GM21786 (cell line): Measurements from ENCODE around the gene CADPS.

Experiments used
- ATAC-seq: cut with Tn5 transposase; IDR thresholded peaks from one replicate; pipeline ENCODE4 v1.9.1; 2021; ENCODE audit not compliant: unreplicated experiment

The CADPS gene

DNA sequence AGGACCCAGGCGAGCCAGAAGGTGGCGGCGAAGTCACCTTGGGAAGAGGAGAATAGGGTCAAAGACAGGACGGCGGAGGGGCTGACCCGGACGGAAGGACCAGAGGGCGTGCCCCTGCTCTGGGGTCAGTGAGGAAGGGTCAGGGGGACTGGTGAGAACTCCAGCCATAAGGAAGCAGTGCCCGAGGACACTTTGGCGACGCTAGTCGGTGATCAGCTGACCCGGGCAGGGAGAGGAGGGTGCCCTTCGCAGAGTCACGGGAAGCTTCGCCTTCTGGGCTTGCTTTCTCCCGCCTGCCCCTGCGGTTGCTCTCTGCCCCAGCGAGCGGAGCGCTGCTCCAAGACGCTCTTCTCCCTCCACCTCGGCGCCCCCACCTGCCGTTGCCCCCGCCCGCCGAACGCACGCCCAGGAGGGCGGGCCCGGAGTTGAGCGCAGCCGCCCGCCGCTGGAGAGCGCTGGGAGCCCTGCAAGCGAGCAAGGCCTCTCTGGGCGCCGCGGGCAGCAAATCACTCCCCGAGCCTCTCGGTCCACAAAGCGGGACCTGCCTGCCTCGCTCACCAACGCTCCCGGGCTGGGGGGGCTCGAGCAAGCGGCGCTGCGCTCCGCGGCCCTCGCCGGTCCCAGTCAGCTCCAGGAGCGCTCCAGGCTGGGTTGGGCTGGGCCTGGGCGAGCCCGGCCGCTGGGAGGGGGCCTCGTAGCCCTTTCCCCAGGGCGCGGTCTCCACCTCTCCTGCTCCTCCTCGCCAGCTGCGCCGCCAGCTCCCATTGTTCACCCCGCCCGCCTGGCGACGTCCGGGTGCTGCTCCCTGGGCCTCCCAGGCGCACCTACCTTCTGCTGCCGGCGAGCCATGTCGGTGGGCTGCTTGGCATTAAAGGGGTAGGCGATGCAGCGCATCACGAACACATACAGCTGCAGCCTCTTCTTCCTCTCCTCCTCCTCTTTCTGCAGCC, 1.2 kb downstream of the CADPS start:
- ATAC-seq = no peak

DNA sequence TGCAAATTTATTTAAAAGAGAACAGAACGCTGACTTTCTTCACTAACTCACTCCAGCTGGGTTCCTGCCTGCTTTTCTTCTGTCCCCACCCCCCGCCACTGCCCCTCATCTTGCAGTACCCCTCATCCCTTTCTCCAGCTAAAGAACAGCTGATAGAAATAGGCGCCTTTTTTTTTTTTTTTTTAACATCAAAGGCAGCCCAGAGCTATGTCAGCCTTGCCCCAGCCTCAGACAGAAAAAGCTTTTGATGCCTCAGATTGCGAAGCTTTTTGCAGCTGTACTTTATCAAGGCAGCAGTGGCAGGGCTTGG, 1.8 kb downstream of the CADPS start:
- no peak for ATAC-seq

DNA sequence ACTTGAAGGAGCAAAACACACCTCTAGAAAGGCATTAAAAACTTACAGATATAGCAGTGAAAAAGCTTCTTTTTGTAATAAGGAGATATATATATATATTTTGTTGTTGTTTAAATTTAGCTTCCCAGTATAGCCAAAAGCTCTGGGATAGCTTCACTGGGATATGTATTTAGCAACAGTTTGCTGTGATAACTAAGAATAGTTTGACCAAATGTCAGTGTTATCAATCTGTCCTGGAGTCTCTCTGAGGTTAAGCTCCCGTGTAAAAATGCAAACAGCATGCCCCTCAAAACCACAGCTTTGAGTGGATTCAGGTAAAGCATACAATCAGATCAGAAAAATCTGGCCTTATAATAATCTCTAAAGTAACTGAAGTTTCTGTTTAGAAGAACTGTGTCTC, 2.9 kb downstream of the CADPS start:
- no peak for ATAC-seq

DNA sequence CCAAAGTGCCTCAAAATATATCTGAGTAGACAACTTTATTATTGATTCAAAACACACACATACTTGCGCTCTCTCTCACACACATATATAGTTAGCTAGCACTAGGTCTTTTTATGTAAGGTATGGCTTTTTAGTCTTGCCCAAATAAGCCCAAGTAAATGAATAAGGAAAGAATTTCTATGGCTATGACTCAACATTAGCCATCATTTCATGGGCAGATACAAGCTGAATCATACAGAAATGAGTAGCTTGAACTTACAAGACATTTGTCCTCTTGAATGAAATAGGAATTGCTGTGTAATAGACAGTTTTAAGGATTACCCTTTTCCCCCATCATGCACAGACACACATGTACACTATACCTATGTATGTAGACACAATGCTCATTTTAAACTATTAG, 4.9 kb downstream of the CADPS start:
- ATAC-seq = no peak

DNA sequence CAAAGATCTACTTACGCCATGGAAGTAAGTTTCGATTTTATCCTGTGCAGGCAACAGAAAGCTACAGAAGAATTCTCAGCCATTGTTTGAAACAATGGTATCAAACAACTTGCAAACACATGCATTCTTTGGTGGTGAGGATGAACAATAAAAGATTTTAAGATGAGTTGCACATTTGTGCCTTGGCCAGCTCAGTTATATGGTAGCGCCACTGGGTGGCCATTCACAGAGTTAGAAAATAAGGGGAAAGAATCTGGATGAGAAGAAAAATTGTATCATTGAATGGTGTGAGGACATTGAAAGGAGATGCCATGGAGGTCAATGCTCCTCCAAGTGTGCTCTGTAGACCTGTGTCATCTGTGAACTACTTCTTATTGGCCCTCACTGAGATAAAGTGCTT, 11.6 kb downstream of the CADPS start:
- no peak for ATAC-seq

DNA sequence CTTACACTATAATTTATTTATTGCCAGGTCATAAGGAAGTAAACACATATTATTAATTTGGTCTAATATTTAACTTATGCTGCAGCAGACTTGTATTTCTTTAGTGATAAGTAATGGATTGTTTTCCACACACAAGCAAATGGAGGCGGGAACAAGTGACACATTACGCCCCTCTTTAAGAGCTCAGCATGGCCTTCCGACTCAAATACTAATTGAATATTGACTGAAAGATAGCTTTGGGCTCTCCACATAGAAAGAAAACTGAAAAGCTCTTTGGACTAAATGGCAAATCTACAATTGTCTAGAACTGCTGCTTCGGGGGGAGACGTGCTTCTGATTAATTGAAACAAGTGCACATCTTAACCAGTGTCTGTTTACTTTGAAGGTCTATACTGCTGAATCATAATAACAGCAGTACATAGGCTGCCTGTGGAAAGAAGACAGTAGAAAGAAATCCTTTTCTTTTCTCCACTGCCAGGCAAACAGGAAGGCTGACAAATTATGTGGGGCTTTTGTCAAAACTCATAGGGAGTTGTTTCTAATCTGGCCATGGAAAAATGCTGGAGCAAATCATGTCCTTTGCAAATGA, 15.9 kb downstream of the CADPS start:
- ATAC-seq = no peak

DNA sequence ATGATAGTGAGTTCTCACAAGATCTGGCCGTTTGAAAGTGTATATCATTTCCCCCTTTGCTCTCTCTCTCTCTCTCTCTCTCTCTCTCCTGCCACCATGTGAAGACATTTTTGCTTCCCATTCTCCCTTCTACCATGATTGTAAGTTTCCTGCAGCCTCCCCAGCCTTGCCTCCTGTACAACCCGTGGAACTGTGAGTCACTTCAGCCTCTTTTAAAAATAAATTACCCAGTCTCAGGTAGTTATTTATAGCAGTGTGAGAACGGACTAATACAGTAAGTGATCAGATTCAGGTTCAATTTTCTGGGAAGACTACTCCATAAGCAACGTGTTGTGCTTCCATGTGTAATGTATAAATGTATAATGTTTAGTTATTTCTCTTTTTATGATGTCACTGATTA, 29.2 kb downstream of the CADPS start:
- ATAC-seq = no peak

DNA sequence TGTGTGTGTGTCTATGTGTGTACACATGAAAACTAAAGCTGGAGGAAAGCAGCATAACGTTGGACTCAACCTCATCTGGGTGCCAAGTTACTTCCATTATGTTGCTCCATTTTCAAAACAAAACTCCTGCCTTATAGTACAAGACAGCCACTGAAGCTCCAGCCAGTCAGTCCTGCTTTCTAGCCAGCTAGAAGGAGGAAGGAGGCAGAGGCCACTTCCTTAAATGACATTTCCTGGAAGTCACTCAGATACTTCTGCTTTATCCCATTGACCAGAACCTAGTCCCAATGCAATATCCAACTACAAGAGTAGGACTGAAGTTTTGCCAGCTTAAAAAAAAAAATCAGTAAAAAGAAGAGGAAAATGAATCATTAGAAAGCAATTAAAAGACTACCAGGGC, 31.7 kb downstream of the CADPS start:
- no peak for ATAC-seq

DNA sequence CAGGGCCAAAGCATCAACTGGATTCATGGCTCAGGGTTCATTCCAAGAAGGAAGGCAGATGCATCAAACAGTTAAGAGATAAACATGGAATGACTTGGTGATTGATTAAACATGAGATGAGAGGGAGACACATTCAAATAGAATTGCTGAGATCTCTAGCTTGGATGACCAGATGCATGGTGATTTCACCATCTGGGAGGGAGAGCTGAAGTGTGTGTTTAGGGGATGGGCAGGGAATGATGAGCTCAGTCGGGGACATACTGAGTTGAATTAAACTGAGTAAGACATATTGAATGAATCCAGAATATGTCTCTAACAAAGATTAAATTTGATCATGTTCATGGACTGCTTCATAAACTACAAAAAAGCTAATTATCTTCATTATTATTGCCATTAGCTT, 35.5 kb downstream of the CADPS start:
- no peak for ATAC-seq

DNA sequence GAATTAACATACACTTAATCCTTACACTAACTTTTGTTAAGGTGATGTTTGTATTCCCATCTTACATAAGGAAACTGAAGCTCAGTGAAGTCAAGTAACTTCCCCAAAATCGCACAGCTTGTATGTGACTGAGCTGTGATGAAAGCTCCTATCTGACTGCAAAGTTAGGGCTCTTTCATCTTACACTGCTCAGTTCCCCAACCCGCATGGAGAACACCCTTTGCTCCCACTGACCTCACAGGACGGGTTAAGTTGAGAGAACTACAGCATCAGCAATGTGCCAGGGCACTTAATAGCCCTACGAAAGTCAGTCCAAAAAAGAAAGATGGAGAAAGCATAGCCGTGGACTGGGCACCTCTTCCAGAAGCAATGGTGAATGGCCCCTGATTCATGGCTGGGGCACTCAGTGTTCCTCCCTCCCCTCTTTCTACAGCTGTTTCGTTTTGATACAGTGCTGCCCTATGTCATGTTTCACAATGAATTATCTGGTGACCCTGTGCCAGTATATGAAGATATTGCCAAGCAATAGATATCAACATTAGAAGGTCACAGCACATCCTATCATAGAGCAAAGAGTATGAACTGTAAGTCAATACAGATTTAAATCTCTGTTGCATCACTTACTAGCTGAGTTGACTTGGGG, 38.0 kb downstream of the CADPS start:
- ATAC-seq = no peak

DNA sequence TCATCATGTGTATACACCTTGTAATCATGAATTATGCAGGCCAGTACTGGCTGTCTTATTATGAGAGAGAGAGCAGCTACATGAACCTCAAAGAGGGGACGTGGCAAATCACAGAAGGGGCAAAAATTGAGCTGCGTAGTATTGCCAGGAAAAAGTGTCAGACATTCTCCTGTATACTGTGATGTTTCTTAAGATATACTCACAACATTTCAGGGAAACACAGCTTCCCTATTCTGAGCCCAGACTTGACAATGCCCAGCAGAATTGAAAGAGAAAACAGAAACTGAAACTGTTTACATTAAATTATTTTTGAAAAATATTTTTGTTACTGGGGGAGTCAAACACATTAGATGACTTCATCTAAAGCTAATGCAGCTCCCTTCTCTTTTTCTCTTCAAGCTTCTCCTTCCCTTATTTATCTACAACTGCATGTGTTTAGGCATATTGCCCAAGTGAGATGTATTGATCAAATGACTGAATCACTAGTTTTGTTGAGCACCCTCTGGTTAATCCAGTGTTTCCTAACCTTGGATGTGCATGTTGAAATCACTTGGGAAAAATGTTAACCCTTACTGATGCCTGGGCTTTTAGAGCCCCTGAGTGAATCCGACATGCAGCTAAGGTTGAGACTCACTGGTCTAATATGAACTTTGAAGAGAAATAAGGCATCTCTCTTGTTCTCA, 39.5 kb downstream of the CADPS start:
- ATAC-seq = no peak

DNA sequence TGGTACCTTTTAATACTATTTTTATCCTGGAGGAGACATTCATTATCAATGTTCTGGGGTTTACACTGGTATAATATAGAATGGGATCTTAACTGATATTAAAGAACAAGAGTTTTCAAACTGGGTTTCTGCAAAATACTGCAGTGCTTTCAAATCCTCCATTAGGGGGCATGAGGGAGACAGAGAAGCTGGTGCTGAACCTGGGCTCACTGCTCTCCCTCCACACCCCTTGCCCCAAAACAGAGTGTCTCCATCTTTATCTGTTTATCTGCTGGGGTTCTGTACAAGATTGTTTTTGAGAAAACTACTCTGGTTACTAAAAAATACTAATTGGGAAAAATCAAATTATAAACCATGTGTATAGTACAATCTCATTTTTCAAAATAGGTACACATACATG, 41.7 kb downstream of the CADPS start:
- ATAC-seq = no peak

DNA sequence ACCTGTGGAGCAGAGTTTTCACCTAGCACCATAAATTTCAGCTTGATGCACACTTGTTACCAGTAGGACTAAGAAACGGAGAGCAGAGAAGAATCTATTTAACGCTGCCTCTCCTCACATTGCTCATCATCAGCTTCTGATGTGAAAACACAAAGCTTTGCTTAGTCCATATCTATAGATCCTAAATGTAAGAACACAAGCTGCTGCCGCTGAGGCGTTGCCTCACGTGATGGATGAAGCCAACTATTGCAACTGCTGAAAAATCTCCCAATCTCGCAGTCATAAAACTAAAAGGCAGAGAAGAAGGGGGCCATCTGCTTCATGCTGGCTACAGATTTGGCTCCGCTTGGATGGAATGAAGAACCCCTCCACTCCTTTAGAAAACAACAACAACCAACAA, 42.7 kb downstream of the CADPS start:
- ATAC-seq = no peak

DNA sequence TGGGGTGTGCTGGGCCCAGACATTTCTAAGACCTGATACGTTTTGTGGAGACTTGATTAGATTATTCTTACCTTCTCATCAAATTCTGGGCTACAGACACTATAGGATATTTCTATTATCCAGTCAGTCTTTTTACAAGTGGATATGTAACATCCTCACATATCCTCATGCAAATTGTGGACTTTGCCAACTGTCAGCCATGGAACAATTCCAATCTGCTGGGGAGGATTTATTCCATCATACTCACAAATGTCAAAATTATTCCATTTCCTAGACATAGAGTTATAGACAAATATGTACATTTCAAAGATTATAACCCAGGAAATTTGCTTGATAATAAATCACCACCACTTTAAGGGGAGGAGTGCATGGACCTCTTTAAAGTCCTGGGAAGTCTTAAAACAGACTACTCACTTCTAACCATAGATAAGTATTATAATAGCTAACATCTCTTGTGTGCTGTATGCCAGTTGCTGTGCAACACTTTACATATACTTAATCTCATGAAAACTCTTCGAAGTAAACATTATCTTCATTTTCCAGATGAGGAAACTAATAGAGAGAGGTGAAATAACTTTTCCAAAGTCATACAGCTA, 44.4 kb downstream of the CADPS start:
- no peak for ATAC-seq

DNA sequence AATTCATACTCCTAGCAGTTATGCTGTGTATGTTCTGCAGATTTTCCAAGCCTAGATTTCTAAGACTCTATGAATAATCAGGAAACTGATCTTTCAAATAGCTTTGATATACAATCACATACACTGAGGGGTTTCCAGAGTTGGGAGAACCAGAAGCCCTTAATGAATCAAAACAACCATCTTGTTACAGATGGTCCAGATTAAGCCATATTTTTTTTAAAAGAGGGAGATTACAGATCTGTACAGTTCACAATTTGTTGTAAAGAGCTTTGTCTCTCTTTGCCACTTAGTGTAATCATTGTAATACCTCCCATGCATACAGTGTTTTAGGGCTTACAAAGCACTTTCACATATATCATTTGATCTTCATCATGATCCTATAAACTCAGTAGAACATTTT, 47.7 kb downstream of the CADPS start:
- no peak for ATAC-seq

DNA sequence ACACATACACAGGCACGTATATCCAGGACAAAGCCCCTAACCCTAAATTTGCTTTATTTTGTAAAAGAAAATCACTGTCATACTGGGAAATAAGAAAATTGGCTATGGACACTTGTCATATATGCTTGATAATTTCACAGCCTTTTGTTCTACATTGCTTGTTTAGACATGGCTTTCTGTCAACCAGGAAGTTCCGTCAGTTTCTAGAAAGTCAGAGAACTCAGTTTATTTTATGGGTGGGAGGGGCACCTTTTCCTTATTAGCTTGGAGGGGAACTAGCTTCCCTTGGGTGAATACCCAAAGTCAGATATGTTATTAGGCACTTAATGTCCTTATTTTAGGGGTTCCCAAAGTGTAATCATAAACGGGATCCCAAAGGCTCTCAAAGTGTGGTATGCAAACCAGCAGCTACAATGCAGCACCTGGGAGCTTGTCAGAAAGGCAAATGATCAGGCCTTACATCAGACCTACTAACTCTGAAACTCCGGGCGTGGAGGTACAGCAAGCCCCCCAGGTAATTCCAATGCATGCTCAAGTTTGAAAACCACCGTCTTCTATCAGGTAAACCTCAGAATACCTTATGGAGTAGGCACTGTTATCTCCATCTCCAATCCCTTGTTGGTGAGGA, 50.1 kb downstream of the CADPS start:
- ATAC-seq = no peak

DNA sequence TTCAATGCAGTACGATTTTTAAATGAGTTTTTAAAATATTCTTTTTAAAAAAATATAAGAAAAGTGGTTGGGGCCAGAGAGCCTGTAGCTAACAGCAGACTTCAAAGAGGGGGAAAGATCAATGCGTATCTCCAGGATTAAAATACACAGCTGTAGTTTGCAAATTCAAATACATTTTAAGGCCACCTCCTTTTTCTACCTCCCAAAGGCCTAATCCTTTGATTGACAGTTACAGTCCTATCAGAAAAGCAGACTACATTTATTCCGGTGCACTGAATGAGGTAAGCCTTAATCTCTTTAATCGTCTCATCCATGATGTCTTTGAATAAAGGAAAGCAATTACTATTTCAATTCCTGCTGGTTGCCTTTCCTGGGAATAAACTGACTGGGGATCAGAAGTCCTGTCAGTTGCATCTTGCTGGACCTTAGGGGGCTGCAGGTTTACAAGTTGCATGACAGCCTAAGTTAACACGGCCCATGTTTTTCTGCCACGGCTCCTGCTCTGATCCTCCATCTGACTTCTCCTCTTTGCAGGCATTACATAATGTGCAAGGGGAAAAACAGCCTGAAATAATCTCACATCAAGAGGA, 51.7 kb downstream of the CADPS start:
- no peak for ATAC-seq

DNA sequence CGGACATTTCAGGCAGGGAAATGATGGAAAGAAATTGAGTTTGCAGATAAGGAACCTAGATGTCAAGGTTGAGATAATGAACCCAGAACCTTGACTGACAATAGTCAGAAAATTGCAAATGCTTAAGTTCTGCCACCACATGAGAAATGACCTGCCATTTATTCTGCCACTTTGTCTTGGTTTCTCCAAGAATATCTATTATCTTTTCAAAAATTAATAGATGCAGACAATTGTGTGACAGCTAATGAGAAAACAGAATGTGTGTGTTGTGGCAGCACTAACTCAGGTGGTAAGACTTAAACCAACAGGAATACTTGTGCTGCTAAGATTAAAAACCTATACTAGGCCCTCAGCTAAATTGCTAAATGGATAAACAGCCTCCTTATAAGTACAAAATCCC, 52.3 kb downstream of the CADPS start:
- ATAC-seq = no peak

DNA sequence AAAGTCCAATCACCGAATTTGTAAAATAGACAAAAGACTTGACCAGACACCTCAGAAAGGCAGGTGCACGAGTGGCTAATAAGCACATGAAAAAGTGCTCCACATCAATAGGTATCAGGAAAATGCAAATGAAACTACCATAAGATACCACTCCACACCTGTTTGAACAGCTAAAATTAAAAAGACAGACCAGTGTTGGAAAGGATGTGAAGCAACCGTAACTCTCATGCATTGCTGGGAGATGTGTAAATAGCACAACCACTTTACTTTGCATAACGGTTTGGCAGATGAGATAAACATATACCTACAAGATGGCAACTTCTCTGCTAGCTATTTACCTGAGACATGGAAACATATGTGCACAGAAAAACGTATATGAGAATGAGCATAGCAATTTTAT, 56.9 kb downstream of the CADPS start:
- peak; percentile 90 for ATAC-seq

DNA sequence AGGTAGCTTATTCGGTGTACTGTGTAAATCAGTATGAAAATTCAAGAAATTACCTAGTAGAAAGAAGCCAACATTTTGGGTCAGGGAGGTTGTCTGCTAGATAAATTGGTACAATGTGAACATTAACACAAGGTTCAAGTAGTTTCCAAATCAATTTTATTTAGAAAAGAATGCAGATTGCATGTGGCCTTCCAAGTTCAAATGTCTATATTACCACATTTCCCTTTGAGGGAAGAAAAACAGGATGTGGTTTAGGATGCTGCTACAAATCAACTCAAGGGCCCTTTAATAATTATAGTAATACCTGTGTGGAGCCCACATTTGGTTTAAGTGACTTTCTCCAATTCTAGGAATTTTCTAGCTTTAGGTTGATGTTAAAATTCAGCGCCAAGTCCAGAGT, 57.5 kb downstream of the CADPS start:
- no peak for ATAC-seq

DNA sequence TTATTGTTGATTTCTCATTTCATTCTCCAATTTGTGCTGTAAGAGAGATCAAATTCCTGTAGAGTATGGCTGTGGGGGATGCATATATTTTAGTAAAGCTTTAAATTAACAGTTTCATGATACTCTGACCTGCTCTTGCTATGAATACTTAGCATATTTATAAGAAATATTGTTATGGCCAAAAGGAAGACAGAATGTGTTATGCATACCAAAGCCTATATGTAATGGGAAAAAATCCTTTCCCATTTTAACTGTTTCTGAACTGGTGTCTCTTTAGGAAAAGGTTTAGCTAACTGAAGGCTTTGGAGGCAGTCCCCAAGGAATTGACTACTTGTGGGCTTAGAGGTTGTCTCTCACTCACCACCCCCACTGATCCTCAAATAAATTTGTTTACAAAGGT, 59.2 kb downstream of the CADPS start:
- ATAC-seq = no peak
